Measurements from ENCODE around the gene DPP7.

DPP7 gene

GRCh38 chr9:137114613-137115393, at the start of gene DPP7:
DPP7 (minus strand) TSS chr9:137114733; CDS start chr9:137114713, 20 bp downstream.
- Mint-ChIP-seq H3K4me3 (peak within 1 kb of the TSS; percentile 78), H3K36me3 (ENCODE audit: low read depth) (peaks cover 5% of the 10 kb centered on the region), H3K4me1 (peaks cover 16% of the 10 kb centered on the region), H3K27ac (peak within 1 kb of the TSS; percentile 70), H3K27me3 (no peaks in the 10 kb centered on the region), H3K9me3 (no peaks in the 10 kb centered on the region)
- ATAC-seq (peak; percentile 84), DNase-seq (peak; percentile 85)

GRCh38 chr9:137163805-137164204, 49.3 kb upstream of the DPP7 start:
- no peak overlapping the region for H3K4me3 Mint-ChIP-seq
- H3K27ac Mint-ChIP-seq: no peak overlapping the region
- H3K4me1 Mint-ChIP-seq: peaks cover 6% of the 10 kb centered on the region
- peaks cover 52% of the 10 kb centered on the region for H3K27me3 Mint-ChIP-seq
- no peaks in the 10 kb centered on the region for H3K9me3 Mint-ChIP-seq
- no peak for DNase-seq
- H3K36me3 Mint-ChIP-seq (ENCODE audit: low read depth): no peaks in the 10 kb centered on the region
- ATAC-seq: no peak

- Mint-ChIP-seq H3K27me3 (peaks cover 51% of the 10 kb centered on the region), H3K27ac (no peak overlapping the region), H3K9me3 (no peaks in the 10 kb centered on the region), H3K36me3 (ENCODE audit: low read depth) (no peaks in the 10 kb centered on the region), H3K4me3 (no peak overlapping the region), H3K4me1 (peaks cover 7% of the 10 kb centered on the region)
- DNase-seq: no peak
- ATAC-seq: no peak
Measured at GRCh38 chr9:137163365-137163715, 48.8 kb upstream of the DPP7 start.

GRCh38 chr9:137162505-137163364, 48.2 kb upstream of the DPP7 start:
- DNase-seq: no peak
- Mint-ChIP-seq H3K9me3 (no peaks in the 10 kb centered on the region), H3K27ac (no peak overlapping the region), H3K4me1 (peaks cover 8% of the 10 kb centered on the region), H3K4me3 (no peak overlapping the region), H3K27me3 (peaks cover 57% of the 10 kb centered on the region), H3K36me3 (ENCODE audit: low read depth) (no peaks in the 10 kb centered on the region)
- ATAC-seq: no peak

- Mint-ChIP-seq H3K4me3 (no peak overlapping the region), H3K9me3 (no peaks in the 10 kb centered on the region), H3K27me3 (peaks cover 58% of the 10 kb centered on the region), H3K4me1 (peaks cover 11% of the 10 kb centered on the region), H3K27ac (no peak overlapping the region), H3K36me3 (ENCODE audit: low read depth) (no peaks in the 10 kb centered on the region)
- ATAC-seq (no peak), DNase-seq (no peak)
Measured at GRCh38 chr9:137161558-137162486, 47.3 kb upstream of the DPP7 start.

- H3K27me3 Mint-ChIP-seq: peaks cover 53% of the 10 kb centered on the region
- no peaks in the 10 kb centered on the region for H3K9me3 Mint-ChIP-seq
- H3K27ac Mint-ChIP-seq: no peak overlapping the region
- peaks cover 13% of the 10 kb centered on the region for H3K4me1 Mint-ChIP-seq
- H3K36me3 Mint-ChIP-seq (ENCODE audit: low read depth): no peaks in the 10 kb centered on the region
- ATAC-seq: no peak
- DNase-seq: no peak
- H3K4me3 Mint-ChIP-seq: no peak overlapping the region
Measured at GRCh38 chr9:137160716-137161557, 46.4 kb upstream of the DPP7 start.

GRCh38 chr9:137160054-137160425, 45.5 kb upstream of the DPP7 start:
- Mint-ChIP-seq H3K27me3 (peaks cover 51% of the 10 kb centered on the region), H3K27ac (no peak overlapping the region), H3K36me3 (ENCODE audit: low read depth) (no peaks in the 10 kb centered on the region), H3K4me1 (peaks cover 13% of the 10 kb centered on the region), H3K9me3 (no peaks in the 10 kb centered on the region), H3K4me3 (no peak overlapping the region)
- ATAC-seq (no peak), DNase-seq (no peak)

GRCh38 chr9:137159105-137160053, 44.8 kb upstream of the DPP7 start:
- DNase-seq (no peak), ATAC-seq (no peak)
- Mint-ChIP-seq H3K27me3 (peaks cover 50% of the 10 kb centered on the region), H3K4me1 (peaks cover 13% of the 10 kb centered on the region), H3K27ac (no peak overlapping the region), H3K4me3 (no peak overlapping the region), H3K9me3 (no peaks in the 10 kb centered on the region), H3K36me3 (ENCODE audit: low read depth) (no peaks in the 10 kb centered on the region)

- no peak overlapping the region for H3K27ac Mint-ChIP-seq
- ATAC-seq (no peak), DNase-seq (no peak)
- H3K4me1 Mint-ChIP-seq: peaks cover 13% of the 10 kb centered on the region
- H3K4me3 Mint-ChIP-seq: no peak overlapping the region
- no peaks in the 10 kb centered on the region for H3K36me3 Mint-ChIP-seq (ENCODE audit: low read depth)
- H3K27me3 Mint-ChIP-seq: peaks cover 46% of the 10 kb centered on the region
- H3K9me3 Mint-ChIP-seq: no peaks in the 10 kb centered on the region
Measured at GRCh38 chr9:137158625-137159024, 44.1 kb upstream of the DPP7 start.

GRCh38 chr9:137157618-137158415, 43.3 kb upstream of the DPP7 start:
- no peak for DNase-seq
- Mint-ChIP-seq H3K27me3 (peaks cover 43% of the 10 kb centered on the region), H3K36me3 (ENCODE audit: low read depth) (no peaks in the 10 kb centered on the region), H3K4me1 (peaks cover 12% of the 10 kb centered on the region), H3K4me3 (no peak overlapping the region), H3K27ac (no peak overlapping the region), H3K9me3 (no peaks in the 10 kb centered on the region)
- no peak for ATAC-seq

GRCh38 chr9:137156567-137157375, 42.2 kb upstream of the DPP7 start:
- H3K4me1 Mint-ChIP-seq: peaks cover 12% of the 10 kb centered on the region
- peak; percentile 56 for ATAC-seq
- H3K4me3 Mint-ChIP-seq: peak overlapping the region; percentile 38
- peaks cover 40% of the 10 kb centered on the region for H3K27me3 Mint-ChIP-seq
- no peaks in the 10 kb centered on the region for H3K36me3 Mint-ChIP-seq (ENCODE audit: low read depth)
- DNase-seq: peak; percentile 69
- no peaks in the 10 kb centered on the region for H3K9me3 Mint-ChIP-seq
- no peak overlapping the region for H3K27ac Mint-ChIP-seq
